GM12878 (cell line): ENCODE results near the gene CLCNKB. TPM values are rescaled to one million over a fixed set of nuclear protein-coding genes. Genes with fewer than 3 reads are reported as not detected.

Experiments
- CUX1 ChIP-seq: IDR thresholded peaks from 2 replicates; pipeline ENCODE4 v1.6.1; 2012; ENCODE audit warnings: improper control_type of control experiment, low read depth, low read length; ENCODE audit not compliant: insufficient replicate concordance
- FOS ChIP-seq: IDR thresholded peaks from 3 replicates; pipeline ENCODE4 v1.6.1; 2011; ENCODE audit warnings: borderline replicate concordance; ENCODE audit not compliant: insufficient read length; ENCODE audit errors: extremely low read depth
- HDAC2 ChIP-seq: fragments of 200-600 bp; sonication (generic); IDR thresholded peaks from 2 replicates; pipeline ENCODE4 v1.6.1; 2017
- HDGF ChIP-seq: fragments of 450-650 bp; IDR thresholded peaks from 2 replicates; pipeline ENCODE4 v1.6.1; 2016; ENCODE audit warnings: antibody characterized with exemption
- MYC ChIP-seq: IDR thresholded peaks from 2 replicates; pipeline ENCODE4 v1.6.1; 2011; ENCODE audit warnings: mild to moderate bottlenecking, low read length, moderate library complexity, inconsistent platforms; ENCODE audit not compliant: insufficient read depth, insufficient replicate concordance, insufficient read length, severe bottlenecking
- STAT3 ChIP-seq: IDR thresholded peaks from 2 replicates; pipeline ENCODE4 v1.6.1; 2011; ENCODE audit warnings: low read depth, low read length, improper control_type of control experiment
- YY1 ChIP-seq: IDR thresholded peaks from 2 replicates; pipeline ENCODE4 v1.6.1; 2011; ENCODE audit warnings: low read depth, mild to moderate bottlenecking, low read length
- polyA plus RNA-seq, 11 experiments: library from polyadenylated mRNA; depleted of rRNA in 4 of 11; unstranded in 6 of 11; stranded (reverse) in 5 of 11; fragments of >200 nt; fragmentation: Nextera tagmentation in 4 of 11; fragmentation: Illumina TruSeq in 1 of 11; extraction: Ambion mirVana in 4 of 11; extraction: Trizol in 1 of 11; gene quantifications; 1 replicate in 1 of 11; 2 replicates in 10 of 11; pipeline versions ENCODE4 v1.2.1 to v1.2.3, GENCODE V29; 2011 to 2016; ENCODE audit warnings: inconsistent platforms in 2 of 11, missing spikeins in 2 of 11, low read depth in 1 of 11
- total RNA-seq, 4 experiments: library from RNA; depleted of rRNA in 3 of 4; stranded (reverse); fragments of >200 nt in 3 of 4; fragmentation: Illumina TruSeq in 1 of 4; extraction: Trizol in 1 of 4; gene quantifications; 2 replicates each; pipeline versions ENCODE4 v1.2.1 to v1.2.3, GENCODE V29; 2013 to 2021
- TF ChIP-seq, protein P1 (sequence below): IDR thresholded peaks from 2 replicates; pipeline ENCODE4 v1.6.1; 2012; ENCODE audit warnings: low read depth, low read length, improper control_type of control experiment
- TF ChIP-seq, protein P2 (sequence below): IDR thresholded peaks from 2 replicates; pipeline ENCODE4 v1.6.1; 2012; ENCODE audit warnings: mild to moderate bottlenecking, low read depth, low read length
- TF ChIP-seq, protein P3 (sequence below): fragments of 450-650 bp; IDR thresholded peaks from 2 replicates; pipeline ENCODE4 v1.6.1; 2018; ENCODE audit warnings: borderline replicate concordance, mild to moderate bottlenecking; ENCODE audit not compliant: partially characterized antibody

Gene CLCNKB
- total and polyA plus RNA-seq, 10 of the 15 experiments (the other 5 are each of a cell fraction or from before 2014, with no cell fraction given): 0.05 TPM; not detected in 9

DNA sequence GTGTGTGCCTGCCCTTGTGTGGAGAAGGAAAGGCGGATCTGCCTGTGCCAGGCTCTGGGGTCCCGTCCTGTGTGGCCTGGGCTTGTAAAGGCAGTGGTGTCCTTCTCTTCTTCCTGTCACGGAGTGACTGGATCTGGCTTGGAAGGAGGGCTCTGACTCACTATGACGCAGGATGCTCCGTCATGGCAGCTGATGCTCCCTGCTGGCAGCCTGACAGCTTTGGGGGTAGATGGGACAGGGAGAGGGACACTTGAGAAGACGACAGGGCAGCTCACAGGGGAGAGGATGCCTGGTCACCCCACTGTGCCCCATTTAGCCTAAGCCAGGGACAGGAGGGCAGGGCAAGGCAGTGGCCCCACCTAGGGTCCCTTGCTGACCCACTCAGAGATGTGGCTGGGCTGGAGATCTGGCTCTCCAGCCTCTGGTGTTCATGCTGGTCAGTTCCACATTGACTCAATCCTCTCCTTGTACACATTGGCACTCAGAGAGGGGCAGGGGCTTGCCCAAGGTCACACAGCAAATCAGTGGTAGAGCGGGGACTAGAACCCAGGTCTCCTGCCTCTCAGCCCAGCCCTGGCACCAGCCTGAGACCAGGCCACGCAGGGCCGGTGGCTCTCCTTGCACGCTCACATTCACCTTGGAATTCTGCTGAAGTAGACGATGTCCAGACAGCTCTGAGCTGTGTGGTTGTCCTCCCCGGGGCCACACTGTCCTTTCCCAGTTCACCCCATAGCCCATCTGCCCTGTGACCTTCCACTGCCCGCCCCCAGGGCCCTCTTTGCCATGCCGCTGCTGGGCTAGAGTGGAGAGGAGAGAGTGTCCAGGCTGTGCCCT, 32.7 kb downstream of the CLCNKB start (continued):
- TF ChIP-seq, protein P1, sequence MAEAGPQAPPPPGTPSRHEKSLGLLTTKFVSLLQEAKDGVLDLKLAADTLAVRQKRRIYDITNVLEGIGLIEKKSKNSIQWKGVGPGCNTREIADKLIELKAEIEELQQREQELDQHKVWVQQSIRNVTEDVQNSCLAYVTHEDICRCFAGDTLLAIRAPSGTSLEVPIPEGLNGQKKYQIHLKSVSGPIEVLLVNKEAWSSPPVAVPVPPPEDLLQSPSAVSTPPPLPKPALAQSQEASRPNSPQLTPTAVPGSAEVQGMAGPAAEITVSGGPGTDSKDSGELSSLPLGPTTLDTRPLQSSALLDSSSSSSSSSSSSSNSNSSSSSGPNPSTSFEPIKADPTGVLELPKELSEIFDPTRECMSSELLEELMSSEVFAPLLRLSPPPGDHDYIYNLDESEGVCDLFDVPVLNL: no peak
- no peak for TF ChIP-seq STAT3
- TF ChIP-seq MYC: no peak
- TF ChIP-seq FOS: no peak
- TF ChIP-seq HDGF: no peak
- TF ChIP-seq, protein P2, sequence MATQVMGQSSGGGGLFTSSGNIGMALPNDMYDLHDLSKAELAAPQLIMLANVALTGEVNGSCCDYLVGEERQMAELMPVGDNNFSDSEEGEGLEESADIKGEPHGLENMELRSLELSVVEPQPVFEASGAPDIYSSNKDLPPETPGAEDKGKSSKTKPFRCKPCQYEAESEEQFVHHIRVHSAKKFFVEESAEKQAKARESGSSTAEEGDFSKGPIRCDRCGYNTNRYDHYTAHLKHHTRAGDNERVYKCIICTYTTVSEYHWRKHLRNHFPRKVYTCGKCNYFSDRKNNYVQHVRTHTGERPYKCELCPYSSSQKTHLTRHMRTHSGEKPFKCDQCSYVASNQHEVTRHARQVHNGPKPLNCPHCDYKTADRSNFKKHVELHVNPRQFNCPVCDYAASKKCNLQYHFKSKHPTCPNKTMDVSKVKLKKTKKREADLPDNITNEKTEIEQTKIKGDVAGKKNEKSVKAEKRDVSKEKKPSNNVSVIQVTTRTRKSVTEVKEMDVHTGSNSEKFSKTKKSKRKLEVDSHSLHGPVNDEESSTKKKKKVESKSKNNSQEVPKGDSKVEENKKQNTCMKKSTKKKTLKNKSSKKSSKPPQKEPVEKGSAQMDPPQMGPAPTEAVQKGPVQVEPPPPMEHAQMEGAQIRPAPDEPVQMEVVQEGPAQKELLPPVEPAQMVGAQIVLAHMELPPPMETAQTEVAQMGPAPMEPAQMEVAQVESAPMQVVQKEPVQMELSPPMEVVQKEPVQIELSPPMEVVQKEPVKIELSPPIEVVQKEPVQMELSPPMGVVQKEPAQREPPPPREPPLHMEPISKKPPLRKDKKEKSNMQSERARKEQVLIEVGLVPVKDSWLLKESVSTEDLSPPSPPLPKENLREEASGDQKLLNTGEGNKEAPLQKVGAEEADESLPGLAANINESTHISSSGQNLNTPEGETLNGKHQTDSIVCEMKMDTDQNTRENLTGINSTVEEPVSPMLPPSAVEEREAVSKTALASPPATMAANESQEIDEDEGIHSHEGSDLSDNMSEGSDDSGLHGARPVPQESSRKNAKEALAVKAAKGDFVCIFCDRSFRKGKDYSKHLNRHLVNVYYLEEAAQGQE: no peak
- no peak for TF ChIP-seq YY1
- TF ChIP-seq, protein P3, sequence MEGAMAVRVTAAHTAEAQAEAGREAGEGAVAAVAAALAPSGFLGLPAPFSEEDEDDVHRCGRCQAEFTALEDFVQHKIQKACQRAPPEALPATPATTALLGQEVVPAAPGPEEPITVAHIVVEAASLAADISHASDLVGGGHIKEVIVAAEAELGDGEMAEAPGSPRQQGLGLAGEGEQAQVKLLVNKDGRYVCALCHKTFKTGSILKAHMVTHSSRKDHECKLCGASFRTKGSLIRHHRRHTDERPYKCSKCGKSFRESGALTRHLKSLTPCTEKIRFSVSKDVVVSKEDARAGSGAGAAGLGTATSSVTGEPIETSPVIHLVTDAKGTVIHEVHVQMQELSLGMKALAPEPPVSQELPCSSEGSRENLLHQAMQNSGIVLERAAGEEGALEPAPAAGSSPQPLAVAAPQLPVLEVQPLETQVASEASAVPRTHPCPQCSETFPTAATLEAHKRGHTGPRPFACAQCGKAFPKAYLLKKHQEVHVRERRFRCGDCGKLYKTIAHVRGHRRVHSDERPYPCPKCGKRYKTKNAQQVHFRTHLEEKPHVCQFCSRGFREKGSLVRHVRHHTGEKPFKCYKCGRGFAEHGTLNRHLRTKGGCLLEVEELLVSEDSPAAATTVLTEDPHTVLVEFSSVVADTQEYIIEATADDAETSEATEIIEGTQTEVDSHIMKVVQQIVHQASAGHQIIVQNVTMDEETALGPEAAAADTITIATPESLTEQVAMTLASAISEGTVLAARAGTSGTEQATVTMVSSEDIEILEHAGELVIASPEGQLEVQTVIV: no peak
- no peak for TF ChIP-seq CUX1
- no peak for TF ChIP-seq HDAC2
